K562 (cell line): ENCODE data around the gene GOLGA2. TPM values are rescaled to one million over a fixed set of nuclear protein-coding genes. Genes with fewer than 3 reads are reported as not detected.
A peak's percentile ranks its signal among the peaks of the same experiment; 100 is the strongest.

Experiments used
- MCM2 ChIP-seq: fragments of 450-650 bp; IDR thresholded peaks from 2 replicates; pipeline ENCODE4 v1.6.1; 2017; ENCODE audit warnings: low read depth, mild to moderate bottlenecking
- POLR2AphosphoS2 ChIP-seq: IDR thresholded peaks from 2 replicates; pipeline ENCODE4 v1.6.1; 2012; ENCODE audit warnings: low read length, improper control_type of control experiment
- RBM22 ChIP-seq: fragments of 200-400 bp; formaldehyde crosslinking; IDR thresholded peaks from 2 replicates; pipeline ENCODE4 v1.6.1; 2018; ENCODE audit warnings: low read length, low read depth; ENCODE audit not compliant: poor library complexity, severe bottlenecking
- RFX1 ChIP-seq: fragments of 450-650 bp; IDR thresholded peaks from 2 replicates; pipeline ENCODE4 v1.6.1; 2016; ENCODE audit warnings: mild to moderate bottlenecking, moderate library complexity
- RREB1 ChIP-seq: fragments of 250-450 bp; sonication (Bioruptor Pico); IDR thresholded peaks from 2 replicates; pipeline ENCODE4 v1.4.0; 2020
- SMAD4 ChIP-seq: fragments of 250-450 bp; sonication (Bioruptor Pico); conservative IDR thresholded peaks from 2 replicates; pipeline ENCODE4 v1.8.0; 2021; ENCODE audit warnings: inconsistent platforms, mild to moderate bottlenecking, moderate library complexity
- SMC3 ChIP-seq: conservative IDR thresholded peaks from 2 replicates; pipeline ENCODE4 v1.6.1; 2011; ENCODE audit warnings: low read depth, low read length, improper control_type of control experiment; ENCODE audit not compliant: insufficient read depth
- SRSF7 ChIP-seq: fragments of 200-400 bp; formaldehyde crosslinking; optimal IDR thresholded peaks from 2 replicates; pipeline ENCODE3; 2017; ENCODE audit warnings: mild to moderate bottlenecking, low read depth, low read length
- TCF15 ChIP-seq: fragments of 250-450 bp; sonication (Bioruptor Pico); IDR thresholded peaks from 2 replicates; pipeline ENCODE4 v1.8.0; 2022; ENCODE audit warnings: moderate library complexity, mild to moderate bottlenecking, inconsistent platforms
- TCFL5 ChIP-seq: fragments of 250-450 bp; sonication (Bioruptor Pico); conservative IDR thresholded peaks from 2 replicates; pipeline ENCODE4 v1.6.1; 2021; ENCODE audit warnings: mild to moderate bottlenecking, moderate library complexity, matching md5 sums
- ZC3H8 ChIP-seq: fragments of 450-650 bp; IDR thresholded peaks from 2 replicates; pipeline ENCODE4 v1.6.1; 2017
- ZEB2 ChIP-seq: fragments of 450-650 bp; IDR thresholded peaks from 2 replicates; pipeline ENCODE4 v1.6.1; 2016
- ZNF24 ChIP-seq: fragments of 450-650 bp; IDR thresholded peaks from 2 replicates; pipeline ENCODE4 v1.6.1; 2016
- ZNF589 ChIP-seq: fragments of 200-800 bp; sonication (Bioruptor generic); IDR thresholded peaks from 2 replicates; pipeline ENCODE4 v1.6.1; 2016; ENCODE audit warnings: low read depth, missing genetic modification characterization, missing compliant biosample characterization
- polyA plus RNA-seq, 8 experiments: library from polyadenylated mRNA; depleted of rRNA in 4 of 8; stranded (reverse) in 5 of 8; unstranded in 3 of 8; fragments of >200 nt; fragmentation: Nextera tagmentation in 2 of 8; fragmentation: Illumina TruSeq in 1 of 8; extraction: Ambion mirVana in 2 of 8; extraction: Trizol in 1 of 8; gene quantifications; 2 replicates each; pipeline versions ENCODE4 v1.2.1 to v1.2.3, GENCODE V29; 2011 to 2014; ENCODE audit warnings: inconsistent platforms in 1 of 8, missing spikeins in 1 of 8
- total RNA-seq, 7 experiments: library from RNA; depleted of rRNA in 6 of 7; stranded (reverse); fragments of >200 nt in 6 of 7; fragmentation: Illumina TruSeq in 2 of 7; extraction: Trizol in 2 of 7; gene quantifications; 2 replicates each; pipeline versions ENCODE4 v1.2.1 to v1.2.3, GENCODE V29; 2011 to 2021; ENCODE audit warnings: low replicate concordance in 1 of 7
- TF ChIP-seq, protein P1 (sequence below): fragments of 250-450 bp; sonication (Bioruptor Pico); IDR thresholded peaks from 2 replicates; pipeline ENCODE4 v1.4.0; 2020
- TF ChIP-seq, protein P2 (sequence below): fragments of 450-650 bp; IDR thresholded peaks from 2 replicates; pipeline ENCODE4 v1.6.1; 2014; ENCODE audit warnings: low read depth, mild to moderate bottlenecking, moderate library complexity, borderline replicate concordance
- TF ChIP-seq, protein P3 (sequence below), 2 experiments: fragments of 450-650 bp in 1 of 2; sonication (generic) in 1 of 2; formaldehyde crosslinking in 1 of 2; IDR thresholded peaks in 1 of 2; conservative IDR thresholded peaks in 1 of 2; 2 replicates each; pipeline versions ENCODE4 v1.6.1 to v1.8.1; 2016 to 2023; ENCODE audit warnings: mild to moderate bottlenecking in 2 of 2, moderate library complexity in 2 of 2, inconsistent platforms in 1 of 2, missing genetic modification reagents in 1 of 2

GOLGA2 gene
- total and polyA plus RNA-seq, 9 of the 15 experiments (the other 6 are each of a cell fraction or from before 2014, with no cell fraction given): 15.7 to 138 (median 76.0) TPM

DNA sequence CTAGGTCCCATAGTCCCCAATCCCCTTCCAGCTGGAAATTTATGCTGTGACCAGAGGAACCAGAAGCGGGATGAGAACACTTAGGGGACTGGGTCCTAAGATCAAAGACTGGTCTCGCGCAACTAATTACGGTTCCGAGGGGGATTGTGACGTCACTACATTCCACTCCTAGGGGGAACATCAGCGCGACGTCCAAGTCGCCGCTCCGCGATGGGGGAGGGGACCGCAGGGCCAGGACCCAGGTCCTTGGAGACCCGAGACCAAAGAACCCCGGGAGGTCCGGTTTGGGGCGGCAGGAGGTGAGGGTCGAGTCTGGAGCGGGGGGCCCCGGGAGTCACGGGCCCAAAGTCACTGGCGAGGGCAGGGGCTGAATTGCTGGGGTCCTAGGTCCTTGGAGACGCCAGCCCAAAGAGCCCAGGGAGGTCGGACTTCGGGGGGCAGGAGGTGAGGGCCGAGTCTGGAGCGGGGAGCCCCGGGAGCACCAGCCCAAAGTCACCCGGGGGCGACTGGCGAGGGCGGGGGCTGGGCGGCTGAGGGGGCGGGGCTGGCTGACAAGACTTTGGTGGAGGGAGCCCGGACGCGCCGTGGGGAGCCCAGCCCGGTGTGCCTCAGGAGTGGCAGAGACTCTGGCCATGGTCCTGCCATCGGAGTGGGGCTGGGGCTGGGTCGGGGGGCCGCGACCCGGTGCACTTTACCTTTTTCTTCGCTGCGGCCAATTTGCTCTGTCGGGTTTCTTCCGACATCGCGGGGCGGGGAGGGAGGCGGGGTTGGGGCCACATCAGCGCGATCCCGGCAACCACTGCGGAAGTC is at the start of gene GOLGA2 (continued):
- TF ChIP-seq RREB1 (CRISPR knock-in tag) (0 out of 2 replicates have a peak, but pooled peaks have one; percentile 58), MCM2 (no peak), ZNF589 (CRISPR knock-in tag) (no peak), SMAD4 (CRISPR knock-in tag) (peak; percentile 64), RFX1 (no peak), POLR2AphosphoS2 (peak; percentile 20; the same call in 1 of the 2 replicates), ZNF24 (no peak), TCF15 (CRISPR knock-in tag) (peak; percentile 79; the same call in 1 of the 2 replicates), TCFL5 (CRISPR knock-in tag) (0 out of 2 replicates have a peak, but pooled peaks have one; percentile 52), RBM22 (peak; percentile 16), SMC3 (no peak), ZC3H8 (no peak), ZEB2 (no peak), SRSF7 (no peak)
- TF ChIP-seq, protein P1, sequence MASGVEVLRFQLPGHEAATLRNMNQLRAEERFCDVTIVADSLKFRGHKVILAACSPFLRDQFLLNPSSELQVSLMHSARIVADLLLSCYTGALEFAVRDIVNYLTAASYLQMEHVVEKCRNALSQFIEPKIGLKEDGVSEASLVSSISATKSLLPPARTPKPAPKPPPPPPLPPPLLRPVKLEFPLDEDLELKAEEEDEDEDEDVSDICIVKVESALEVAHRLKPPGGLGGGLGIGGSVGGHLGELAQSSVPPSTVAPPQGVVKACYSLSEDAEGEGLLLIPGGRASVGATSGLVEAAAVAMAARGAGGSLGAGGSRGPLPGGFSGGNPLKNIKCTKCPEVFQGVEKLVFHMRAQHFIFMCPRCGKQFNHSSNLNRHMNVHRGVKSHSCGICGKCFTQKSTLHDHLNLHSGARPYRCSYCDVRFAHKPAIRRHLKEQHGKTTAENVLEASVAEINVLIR (CRISPR knock-in tag): peak; percentile 84
- TF ChIP-seq, protein P2, sequence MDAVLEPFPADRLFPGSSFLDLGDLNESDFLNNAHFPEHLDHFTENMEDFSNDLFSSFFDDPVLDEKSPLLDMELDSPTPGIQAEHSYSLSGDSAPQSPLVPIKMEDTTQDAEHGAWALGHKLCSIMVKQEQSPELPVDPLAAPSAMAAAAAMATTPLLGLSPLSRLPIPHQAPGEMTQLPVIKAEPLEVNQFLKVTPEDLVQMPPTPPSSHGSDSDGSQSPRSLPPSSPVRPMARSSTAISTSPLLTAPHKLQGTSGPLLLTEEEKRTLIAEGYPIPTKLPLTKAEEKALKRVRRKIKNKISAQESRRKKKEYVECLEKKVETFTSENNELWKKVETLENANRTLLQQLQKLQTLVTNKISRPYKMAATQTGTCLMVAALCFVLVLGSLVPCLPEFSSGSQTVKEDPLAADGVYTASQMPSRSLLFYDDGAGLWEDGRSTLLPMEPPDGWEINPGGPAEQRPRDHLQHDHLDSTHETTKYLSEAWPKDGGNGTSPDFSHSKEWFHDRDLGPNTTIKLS: no peak
- TF ChIP-seq, protein P3, sequence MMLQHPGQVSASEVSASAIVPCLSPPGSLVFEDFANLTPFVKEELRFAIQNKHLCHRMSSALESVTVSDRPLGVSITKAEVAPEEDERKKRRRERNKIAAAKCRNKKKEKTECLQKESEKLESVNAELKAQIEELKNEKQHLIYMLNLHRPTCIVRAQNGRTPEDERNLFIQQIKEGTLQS (IDR thresholded peaks at IDR 0.05): no peak
- TF ChIP-seq, protein P3 (CRISPR knock-in tag; conservative IDR thresholded peaks at IDR 0.05): peak; percentile 93; the same call in 1 of the 2 replicates
